ENCODE data around the gene ERN1.

ERN1 gene

GRCh38 chr17:64161380-64162176 is 31.6 kb upstream of the ERN1 start:
- H3K9me2 ChIP-seq (replicated peaks; ENCODE audit: low read depth, low read length) = no peaks in the 10 kb centered on the region
- no peaks in the 10 kb centered on the region for H3K27me3 ChIP-seq (ENCODE audit: insufficient read depth, low read length, poor library complexity, severe bottlenecking)
- H3F3A ChIP-seq (ENCODE audit: low read depth) = no peaks in the 10 kb centered on the region
- no peaks in the 10 kb centered on the region for H4K20me1 ChIP-seq (ENCODE audit: insufficient read depth, low read length, poor library complexity, severe bottlenecking)
- no peaks in the 10 kb centered on the region for H3K79me2 ChIP-seq (ENCODE audit: insufficient read depth, low read length)
- no peak overlapping the region for H3K4me3 ChIP-seq (ENCODE audit: low read length, poor library complexity, severe bottlenecking)
- H3K9ac ChIP-seq (ENCODE audit: low read depth, low read length, poor library complexity, severe bottlenecking) = no peak overlapping the region
- H3K36me3 ChIP-seq (ENCODE audit: insufficient read depth, low read length) = peaks cover 4% of the 10 kb centered on the region; the same call in 1 of the 2 replicates
- no peaks in the 10 kb centered on the region for H3K4me1 ChIP-seq (ENCODE audit: insufficient read depth, low read length, poor library complexity, severe bottlenecking)
- TF ChIP-seq EZH2phosphoT487 (IDR thresholded peaks at IDR 0.05; ENCODE audit: borderline replicate concordance) (no peak), CTCF (conservative IDR thresholded peaks at IDR 0.05; ENCODE audit: low read length) (no peak)
- no peak overlapping the region for H2AFZ ChIP-seq (ENCODE audit: low read length)
- no peaks in the 10 kb centered on the region for H3K9me3 ChIP-seq (ENCODE audit: insufficient read depth, low read depth, low read length)
- no peak overlapping the region for H3K4me2 ChIP-seq (ENCODE audit: low read depth, low read length, poor library complexity, severe bottlenecking)

- Histone ChIP-seq H3K4me1 (ENCODE audit: insufficient read depth, low read length, poor library complexity, severe bottlenecking) (no peaks in the 10 kb centered on the region), H3K9me3 (ENCODE audit: insufficient read depth, low read depth, low read length) (no peaks in the 10 kb centered on the region), H3K4me3 (ENCODE audit: low read length, poor library complexity, severe bottlenecking) (no peak overlapping the region), H3K36me3 (ENCODE audit: insufficient read depth, low read length) (peaks cover 4% of the 10 kb centered on the region; the same call in 1 of the 2 replicates), H3K9ac (ENCODE audit: low read depth, low read length, poor library complexity, severe bottlenecking) (no peak overlapping the region), H3K27me3 (ENCODE audit: insufficient read depth, low read length, poor library complexity, severe bottlenecking) (no peaks in the 10 kb centered on the region), H3K9me2 (replicated peaks; ENCODE audit: low read depth, low read length) (no peaks in the 10 kb centered on the region), H3K79me2 (ENCODE audit: insufficient read depth, low read length) (no peaks in the 10 kb centered on the region), H2AFZ (ENCODE audit: low read length) (no peak overlapping the region), H3F3A (ENCODE audit: low read depth) (no peaks in the 10 kb centered on the region), H4K20me1 (ENCODE audit: insufficient read depth, low read length, poor library complexity, severe bottlenecking) (no peaks in the 10 kb centered on the region), H3K4me2 (ENCODE audit: low read depth, low read length, poor library complexity, severe bottlenecking) (no peak overlapping the region)
- no peak for TF ChIP-seq CTCF (conservative IDR thresholded peaks at IDR 0.05; ENCODE audit: low read length)
- TF ChIP-seq EZH2phosphoT487 (IDR thresholded peaks at IDR 0.05; ENCODE audit: borderline replicate concordance) = no peak
These were observed 30.4 kb upstream of the ERN1 start for GRCh38 chr17:64160378-64160777.

- H3K4me3 ChIP-seq (ENCODE audit: low read length, poor library complexity, severe bottlenecking) = no peak overlapping the region
- no peaks in the 10 kb centered on the region for H3K4me1 ChIP-seq (ENCODE audit: insufficient read depth, low read length, poor library complexity, severe bottlenecking)
- H3K9ac ChIP-seq (ENCODE audit: low read depth, low read length, poor library complexity, severe bottlenecking) = no peak overlapping the region
These were observed 29.1 kb upstream of the ERN1 start for GRCh38 chr17:64158831-64159590.

More at GRCh38 chr17:64158831-64159590, 29.1 kb upstream of the ERN1 start:
- no peaks in the 10 kb centered on the region for H3F3A ChIP-seq (ENCODE audit: low read depth)
- H3K36me3 ChIP-seq (ENCODE audit: insufficient read depth, low read length) = peaks cover 4% of the 10 kb centered on the region; the same call in 1 of the 2 replicates
- no peak overlapping the region for H3K4me2 ChIP-seq (ENCODE audit: low read depth, low read length, poor library complexity, severe bottlenecking)
- H3K9me2 ChIP-seq (replicated peaks; ENCODE audit: low read depth, low read length) = no peaks in the 10 kb centered on the region
- H2AFZ ChIP-seq (ENCODE audit: low read length) = no peak overlapping the region
- no peaks in the 10 kb centered on the region for H4K20me1 ChIP-seq (ENCODE audit: insufficient read depth, low read length, poor library complexity, severe bottlenecking)
- no peaks in the 10 kb centered on the region for H3K79me2 ChIP-seq (ENCODE audit: insufficient read depth, low read length)
- no peak for TF ChIP-seq CTCF (conservative IDR thresholded peaks at IDR 0.05; ENCODE audit: low read length)
- H3K27me3 ChIP-seq (ENCODE audit: insufficient read depth, low read length, poor library complexity, severe bottlenecking) = no peaks in the 10 kb centered on the region
- no peaks in the 10 kb centered on the region for H3K9me3 ChIP-seq (ENCODE audit: insufficient read depth, low read depth, low read length)
